Stimulated activated CD4-positive, alpha-beta T cell treated with anti-CD3 and anti-CD28 coated beads, Interleukin-12 subunit alpha, Interleukin-12 subunit beta, amount 100 ng/mL, for 48 hours (primary cell): ENCODE data around the gene FAM78B.

Experiments used
- DNase-seq, 3 donors: peaks; one replicate each; pipeline ENCODE4 v3.0.0-alpha.2; 2020; ENCODE audit warnings: low read depth in 2 of 3, low spot score in 1 of 3

Gene FAM78B

DNA sequence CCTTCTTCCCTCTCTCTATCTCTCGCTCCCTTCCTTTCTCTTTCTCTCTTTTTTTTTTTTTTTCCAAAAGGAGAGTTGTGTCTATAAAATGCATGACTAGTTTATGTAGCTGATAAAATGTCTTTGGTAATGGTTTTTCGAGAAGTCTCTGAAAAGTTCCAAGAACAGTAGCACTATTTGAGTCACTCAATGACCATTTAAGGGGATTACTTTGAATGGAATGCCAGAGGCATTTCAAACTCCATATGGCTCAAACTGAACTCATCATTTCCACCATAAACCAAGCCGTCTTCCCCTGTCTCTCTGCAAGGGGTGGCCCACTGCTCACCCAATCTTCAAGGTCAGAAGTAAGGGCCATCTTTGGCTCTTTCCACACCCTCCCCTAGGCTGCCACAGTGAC lies 93.3 kb downstream of the FAM78B start:
- DNase-seq, result no peak

DNA sequence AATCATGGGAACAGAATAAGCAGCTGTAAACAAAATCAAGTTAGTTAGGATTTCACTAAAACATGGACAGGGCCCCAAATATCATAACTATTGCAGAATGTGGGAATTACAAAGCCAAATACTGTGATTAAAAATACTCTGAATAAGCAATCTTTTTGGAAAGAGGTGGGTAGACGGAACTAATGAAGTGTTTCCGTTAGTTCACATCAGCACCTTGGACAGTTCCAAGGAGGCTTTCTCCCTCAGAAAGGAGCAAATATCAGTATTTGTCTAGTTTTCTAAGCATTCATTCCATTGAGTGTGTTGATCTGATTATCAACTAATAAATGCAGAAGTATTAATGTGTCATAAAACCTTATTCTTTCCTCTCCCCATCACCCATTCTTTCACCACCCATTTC lies 97.4 kb downstream of the FAM78B start:
- no peak for DNase-seq

DNA sequence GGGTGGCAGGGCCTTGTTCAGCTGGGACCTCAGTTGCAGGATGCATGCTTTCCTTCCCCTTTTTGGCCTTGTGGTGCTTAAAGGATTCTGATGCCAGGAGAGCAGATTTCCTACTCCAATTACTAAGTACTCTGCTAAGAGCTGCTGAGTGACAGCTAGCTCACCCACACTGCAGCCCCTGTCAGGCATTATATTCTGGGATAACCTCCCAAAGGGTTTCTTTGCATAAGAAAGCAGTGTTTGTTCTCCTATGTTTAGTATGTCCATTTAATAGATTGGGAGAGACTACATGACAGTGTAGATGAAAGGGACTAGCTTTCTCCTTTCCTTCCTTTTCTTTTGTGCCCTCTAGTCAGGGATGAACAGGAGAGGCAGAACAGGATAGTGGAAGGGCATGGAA lies 100.7 kb downstream of the FAM78B start:
- no peak for DNase-seq

DNA sequence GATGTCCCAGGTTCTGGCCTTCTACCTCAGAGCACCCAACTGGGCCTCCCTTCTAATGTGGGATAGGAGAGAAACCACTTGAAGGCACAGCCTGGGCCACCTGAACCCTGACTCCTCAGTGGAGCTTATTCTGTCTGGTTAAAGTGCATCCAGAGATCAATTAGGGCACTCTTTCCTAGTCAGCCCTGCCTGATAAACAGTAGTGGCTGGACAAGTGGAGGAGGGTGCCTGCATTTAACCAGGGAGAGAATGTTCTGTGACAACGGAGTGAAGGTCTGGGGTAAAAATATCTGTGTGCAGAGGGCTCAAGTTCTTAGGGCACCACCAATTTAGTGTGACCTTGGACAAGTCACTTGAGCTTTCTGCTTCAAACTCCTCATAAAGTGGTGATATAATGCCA lies 101.8 kb downstream of the FAM78B start:
- no peak for DNase-seq

DNA sequence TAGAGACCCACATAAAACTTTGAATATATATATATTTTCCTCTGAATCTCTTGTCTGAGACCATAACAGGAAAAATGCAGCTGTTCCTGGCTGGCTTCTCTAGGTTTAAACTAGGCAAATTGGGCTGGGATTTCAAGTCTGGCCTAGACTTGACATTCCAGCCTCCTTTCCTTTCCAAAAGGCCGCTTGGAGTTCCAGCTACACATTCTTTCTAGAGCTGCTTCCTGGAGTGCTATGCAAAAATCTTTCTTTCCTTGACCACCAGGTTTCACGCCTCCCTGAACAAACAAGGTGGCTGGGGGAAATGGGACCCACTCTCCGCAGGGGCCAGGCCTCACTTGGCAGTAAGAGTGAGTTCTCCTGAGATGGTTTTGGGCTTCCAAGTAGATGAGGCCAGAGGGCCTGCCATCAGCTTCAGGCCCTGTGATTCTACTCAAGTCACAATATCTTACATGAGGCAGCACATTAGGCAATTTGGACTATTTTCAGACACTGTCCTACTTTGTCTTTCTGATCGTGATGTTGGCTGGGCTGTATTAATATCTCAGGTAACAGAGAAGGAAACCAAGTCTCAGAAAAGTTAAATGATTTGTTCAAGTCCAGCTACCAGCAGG lies 102.4 kb downstream of the FAM78B start:
- DNase-seq, result no peak

DNA sequence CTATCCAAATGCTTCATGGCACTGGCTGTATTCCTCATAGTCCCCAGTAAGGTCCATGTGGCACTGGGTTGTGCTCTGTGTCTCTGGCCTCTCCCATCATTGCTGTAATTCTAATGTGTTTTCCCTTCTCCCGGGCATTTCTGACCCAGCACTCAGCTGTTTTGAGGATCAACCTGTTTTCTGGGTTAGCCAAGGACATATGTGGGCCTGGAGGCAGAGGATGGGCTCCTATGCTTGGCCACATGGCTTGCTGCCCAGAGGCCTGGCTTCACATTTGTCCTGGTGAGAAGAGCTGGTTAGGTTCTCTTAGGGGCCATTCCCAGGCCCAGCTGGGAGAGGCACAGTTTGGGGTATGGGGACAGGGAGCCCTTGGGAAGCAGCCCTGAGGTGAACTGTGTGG lies 103.1 kb downstream of the FAM78B start:
- no peak for DNase-seq

DNA sequence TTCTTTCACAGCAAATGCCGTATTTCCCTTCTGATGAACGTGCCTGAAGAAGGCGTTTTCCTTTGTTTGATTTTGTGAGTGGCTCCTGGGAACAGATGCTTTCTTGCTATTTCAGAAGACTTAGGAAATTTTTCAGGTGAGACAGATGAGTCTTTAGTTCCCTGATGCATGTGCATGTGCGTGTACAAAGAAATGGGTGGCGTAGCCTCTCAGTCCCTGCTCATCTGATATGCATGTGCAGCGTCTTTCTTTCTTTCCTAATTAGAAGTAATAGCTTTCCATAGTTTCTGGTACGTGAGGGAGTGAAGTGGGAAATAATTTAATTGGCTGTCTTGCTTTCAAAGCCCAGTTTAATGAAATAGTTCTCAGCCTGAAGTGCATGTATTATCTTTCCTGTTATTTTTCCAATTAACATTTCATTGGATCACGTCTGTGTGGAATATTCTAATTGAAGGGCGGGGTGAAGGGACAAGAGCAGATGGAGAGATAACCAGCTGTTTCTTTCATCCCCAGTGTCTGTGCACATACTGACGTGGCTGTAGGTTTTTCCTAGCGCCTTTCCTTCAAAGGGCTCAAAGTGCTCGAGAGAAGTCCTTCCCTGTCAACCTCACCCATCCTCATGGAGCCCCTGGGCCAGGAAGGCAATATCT lies 104.3 kb downstream of the FAM78B start:
- DNase-seq, result no peak

DNA sequence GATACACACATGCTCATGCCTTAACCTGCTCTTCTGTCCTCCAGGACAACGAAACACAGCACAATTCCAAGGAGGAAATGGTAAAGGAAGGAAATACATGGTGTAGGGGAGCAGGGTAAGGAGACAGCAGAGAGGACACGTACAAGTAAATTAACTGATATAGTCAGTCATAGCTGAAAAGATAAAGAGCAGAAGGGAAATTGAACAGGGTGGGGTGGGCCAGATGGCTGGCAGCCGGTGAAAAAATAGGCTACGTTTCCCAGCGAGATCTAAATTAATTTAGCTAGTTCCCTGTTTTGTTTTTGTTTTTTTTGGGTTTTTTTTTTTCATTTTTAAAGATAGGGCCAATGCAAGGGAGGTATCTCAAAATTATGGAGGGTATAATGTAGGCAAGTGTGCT lies 109.2 kb downstream of the FAM78B start:
- no peak for DNase-seq

DNA sequence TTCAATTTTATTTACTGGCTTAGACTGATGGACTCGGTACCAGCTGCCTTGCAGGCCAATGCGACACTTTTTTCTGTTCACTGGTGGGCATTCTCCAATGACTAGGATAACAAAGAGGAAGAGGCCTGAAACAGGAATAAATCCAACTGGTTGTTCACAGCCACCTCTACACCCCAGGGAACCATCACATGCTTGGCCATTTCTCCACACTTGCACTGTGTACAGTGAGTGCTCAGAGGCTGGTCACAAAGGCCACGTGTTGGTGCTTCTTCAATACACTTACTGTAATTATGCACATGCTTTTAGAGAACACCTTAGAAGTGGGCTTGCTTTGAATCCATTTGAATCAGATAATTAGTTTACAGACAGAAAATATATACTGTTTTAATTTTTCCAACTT lies 113.4 kb downstream of the FAM78B start:
- DNase-seq, result no peak

DNA sequence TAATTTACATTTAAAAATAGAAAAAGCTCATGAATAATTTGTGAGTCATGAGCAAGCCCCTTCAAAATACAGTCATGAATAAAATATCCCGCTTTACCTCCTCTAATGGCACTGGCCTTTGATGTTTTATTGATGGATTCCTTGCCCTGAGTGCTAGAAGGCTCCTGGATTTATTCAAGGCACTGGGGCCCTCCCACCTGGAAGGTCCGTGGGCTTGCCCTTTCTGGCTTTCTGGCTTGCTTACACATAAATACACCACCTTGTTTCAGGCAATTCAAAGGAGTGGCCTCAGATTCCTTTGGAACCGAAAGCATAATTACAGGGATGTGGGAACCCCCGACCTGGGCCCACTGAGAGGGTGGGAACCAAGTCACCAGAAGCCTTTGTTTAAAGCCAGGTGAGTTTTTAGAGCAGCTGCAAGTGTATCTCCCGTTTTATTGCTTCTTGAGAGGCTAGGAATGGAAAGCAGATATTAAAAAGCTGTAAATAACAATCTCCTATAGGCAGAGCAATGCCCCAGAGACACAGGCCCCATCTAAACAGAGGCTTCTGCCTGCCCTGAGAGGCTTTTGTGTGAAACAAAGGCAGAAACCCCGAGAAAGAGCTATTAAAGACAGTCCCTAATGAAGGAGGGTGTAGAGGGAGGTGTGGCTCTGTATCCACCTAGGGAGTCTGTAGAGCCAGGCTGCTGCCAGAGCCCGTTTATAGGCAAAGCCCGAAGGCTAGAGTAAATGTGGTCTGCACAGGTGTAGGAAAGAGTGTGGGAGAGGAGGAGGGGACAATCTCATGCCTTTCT lies 126.4 kb downstream of the FAM78B start:
- no peak for DNase-seq

DNA sequence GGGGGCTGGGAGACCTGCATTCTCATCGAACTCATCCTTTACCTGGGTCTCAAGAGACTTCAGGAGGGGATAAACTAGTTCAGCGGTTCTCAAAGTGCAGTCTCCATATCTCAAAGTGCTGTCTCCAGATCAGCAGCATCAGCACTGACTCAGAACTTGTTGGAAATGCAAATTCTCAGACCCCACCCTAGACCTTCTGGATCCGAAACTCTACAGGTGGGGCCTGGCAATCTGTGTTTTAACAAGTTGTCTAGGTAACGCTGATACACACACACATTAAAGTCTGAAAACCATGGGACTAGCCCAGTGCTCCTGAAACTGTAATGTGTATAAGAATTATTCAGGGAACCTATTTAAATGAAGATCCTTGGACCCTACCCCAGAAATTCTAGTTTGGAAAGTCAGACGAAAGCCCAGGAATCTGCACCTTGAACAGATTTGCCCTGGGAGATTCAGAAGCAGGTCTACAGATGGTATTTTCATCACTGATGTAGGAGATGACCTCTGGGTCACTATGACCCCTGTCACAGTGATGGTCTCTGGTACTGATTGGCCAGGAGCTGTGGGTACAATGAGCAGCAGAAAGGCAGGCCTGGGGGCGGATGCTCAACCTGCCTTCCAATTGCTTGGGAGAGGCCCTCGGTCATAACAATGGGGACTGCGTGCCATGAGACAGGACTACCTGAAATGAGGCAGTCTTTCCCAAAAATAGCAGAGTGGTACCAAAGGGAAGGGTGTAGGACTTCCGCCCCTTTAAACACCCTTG lies 127.2 kb downstream of the FAM78B start:
- no peak for DNase-seq

DNA sequence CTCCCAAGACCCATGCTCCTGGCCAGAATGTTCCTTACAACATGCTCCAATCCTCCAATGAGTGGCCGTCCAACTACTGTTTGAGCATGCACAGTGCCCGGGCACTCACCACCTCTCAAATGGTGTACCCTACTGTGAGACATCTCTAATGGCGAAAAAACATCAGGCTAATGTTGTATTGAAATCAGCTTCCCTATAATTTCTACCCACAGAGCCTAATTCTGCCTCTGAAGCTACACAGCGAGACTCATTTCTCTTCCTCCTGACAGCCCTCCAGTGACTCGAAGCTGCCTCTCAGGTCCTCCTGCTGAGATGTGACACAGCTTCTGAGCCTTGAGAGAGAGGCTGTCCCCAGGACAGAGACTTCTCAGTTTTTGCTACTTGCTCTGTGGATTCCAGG lies 130.7 kb downstream of the FAM78B start:
- no peak for DNase-seq

DNA sequence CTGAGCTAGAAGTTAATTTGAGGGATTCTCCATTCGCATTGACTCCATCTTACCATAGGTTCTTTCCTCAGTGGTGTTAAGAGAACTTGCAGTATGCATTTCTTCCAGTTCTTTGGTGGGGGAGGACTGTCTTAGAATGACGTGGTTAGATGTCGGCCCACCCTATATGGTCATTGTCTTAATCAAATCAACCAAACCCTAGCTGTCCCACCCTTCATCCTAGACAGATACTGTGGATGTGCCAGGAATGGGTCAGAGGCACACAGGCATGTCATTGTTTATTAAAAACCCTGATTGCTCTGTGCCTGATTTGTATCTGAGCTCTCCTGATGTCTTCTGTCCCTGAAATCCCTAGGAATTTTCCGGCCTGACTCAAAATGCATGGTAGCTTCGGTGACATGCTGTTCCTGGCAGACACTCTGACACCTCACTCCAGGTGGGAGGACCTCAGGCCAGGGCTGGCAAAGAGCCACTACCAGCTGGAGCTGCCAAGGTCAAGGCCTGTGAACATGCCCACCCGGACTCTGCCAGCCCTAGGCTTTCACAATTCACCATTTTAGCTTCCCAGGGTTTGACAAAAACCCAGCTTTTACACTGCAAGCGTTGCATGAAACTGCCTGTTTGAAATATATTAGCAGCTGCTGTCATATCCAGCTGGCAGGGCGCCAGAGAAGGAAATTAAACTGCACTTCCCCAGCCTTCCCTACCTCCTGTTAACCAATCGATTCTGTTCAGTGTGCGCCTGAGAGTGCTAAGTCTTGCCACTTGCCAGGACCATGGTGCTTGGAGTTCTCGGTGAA lies 134.0 kb downstream of the FAM78B start:
- no peak for DNase-seq

DNA sequence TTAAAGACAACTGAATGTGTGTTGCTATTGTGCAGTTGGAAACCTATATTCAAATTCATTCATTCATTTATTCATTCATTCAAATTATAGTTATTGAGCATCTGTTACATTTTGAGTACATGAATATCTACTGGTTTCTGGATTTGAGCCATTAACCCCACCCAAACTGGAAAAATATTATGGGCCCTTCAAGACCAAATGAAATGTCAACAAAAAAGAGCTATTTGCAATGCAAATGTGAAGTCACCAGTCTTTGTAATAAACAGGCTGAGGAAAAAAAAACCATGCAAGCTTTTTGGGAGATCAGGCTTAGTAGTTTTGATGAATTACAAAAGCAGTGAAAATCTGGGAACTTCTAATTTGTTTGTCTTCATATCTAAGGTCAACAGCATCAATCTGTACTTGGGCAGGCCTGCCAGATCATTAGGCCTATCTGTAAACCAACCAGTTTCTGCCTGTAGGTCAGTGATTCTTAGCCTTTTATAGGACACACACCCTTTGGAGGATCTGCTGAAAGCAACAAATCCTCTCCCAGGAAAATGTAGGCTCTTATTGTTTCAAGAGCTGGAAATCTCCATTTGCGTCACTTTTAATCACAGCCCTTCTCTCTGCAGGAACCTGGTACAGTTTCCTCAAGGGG lies 134.7 kb downstream of the FAM78B start:
- no peak for DNase-seq

DNA sequence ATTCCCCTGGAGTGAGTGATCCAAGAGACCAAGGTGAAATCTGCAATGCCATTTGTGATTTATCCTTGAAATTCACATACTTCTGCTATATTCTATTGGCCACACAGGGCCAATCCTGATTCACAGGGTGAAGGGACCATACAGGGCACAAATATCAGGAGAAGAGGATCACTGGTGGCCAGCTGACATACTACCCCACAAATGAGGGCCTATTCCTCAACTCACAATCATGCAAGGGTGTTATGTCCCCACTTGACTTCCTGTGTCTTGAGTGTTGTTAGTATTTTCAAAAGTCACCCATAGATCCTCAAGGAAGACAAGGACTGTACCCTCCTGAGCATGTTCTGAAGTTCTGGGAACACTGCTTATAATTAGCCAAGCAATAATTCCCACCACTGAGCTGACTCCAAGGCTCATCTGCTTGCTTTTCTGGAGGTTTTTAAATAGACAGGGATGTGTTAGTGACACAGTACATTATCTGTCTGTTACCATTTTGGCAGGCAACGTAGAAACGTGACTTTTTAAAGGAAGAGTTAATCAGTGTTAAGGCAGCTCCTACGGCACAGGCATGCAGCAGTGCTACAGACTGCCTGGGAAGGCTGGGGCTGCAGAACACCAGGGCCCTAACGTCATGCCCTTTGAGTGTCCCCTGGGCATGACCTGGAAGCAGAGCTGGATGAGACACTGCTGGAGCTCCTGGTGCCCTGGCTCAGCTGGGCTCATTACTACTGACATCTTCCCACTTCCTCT lies 137.4 kb downstream of the FAM78B start:
- DNase-seq, result no peak

DNA sequence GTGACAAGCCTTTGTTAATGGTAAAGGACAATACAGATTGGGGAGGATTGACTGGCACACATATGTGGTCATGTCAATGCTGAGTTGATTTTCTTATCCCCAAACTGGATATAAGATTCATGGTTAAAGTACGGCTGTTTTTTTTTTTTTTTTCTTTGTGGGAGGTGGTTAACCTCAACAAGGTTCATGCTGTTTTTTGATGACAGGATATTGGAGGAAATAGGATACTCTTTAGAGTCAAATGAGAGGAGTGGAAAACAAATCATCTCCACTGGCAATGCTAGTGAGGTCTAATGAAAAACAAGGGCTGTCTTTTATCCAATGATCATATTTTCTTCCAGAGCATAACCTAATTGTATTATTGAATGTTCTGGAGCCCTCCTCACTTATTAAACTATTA lies 140.2 kb downstream of the FAM78B start:
- DNase-seq, result no peak

DNA sequence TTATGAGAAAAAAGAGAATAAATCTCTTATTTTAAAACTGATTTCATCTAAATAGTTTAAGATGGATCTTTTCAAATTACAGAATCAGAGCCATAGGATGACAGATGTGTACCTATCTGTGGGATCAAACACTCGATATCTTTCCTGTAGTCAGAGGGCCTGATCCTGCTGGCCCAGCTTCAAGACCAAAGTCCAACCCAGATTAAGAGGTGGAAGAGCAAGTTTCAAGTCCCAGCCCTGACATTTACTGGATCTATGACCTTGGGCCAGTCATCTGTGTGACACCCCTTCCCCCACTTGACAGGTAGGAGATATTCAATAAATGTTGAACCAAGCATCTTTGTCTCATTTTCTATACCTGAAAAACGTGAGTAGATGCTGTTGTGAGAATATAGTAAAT lies 140.7 kb downstream of the FAM78B start:
- no peak for DNase-seq

DNA sequence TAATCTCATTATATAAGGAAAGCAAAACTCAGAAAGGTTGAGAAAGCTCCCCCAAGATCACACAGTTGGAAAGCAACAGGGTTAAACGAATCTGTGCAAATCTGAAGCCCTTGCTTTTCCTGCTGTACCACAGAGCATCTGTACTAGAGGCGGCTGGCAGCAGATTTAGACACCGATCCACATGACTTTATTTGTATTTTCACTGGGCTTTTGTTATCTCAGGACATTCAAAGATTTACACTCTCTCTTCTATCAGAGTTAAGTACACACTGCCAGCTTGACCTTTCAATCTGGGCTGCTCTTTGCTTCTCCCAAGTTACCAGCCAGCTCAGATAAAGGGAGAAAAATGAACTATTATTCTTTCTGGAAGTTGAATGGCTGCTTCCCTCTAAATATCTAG lies 146.6 kb downstream of the FAM78B start:
- no peak for DNase-seq
